HG03565 (cell line): ENCODE data around the gene ZFYVE28.
"Not testable (repeated sequence)": the region's sequence is repeated elsewhere in the genome, so short reads cannot be mapped to it uniquely, and the experiment has no call there.

ENCODE experiments used
- ATAC-seq: cut with Tn5 transposase; IDR thresholded peaks from one replicate; pipeline ENCODE4 v1.9.1; 2021; ENCODE audit warnings: mild to moderate bottlenecking, moderate library complexity; ENCODE audit not compliant: unreplicated experiment

The ZFYVE28 gene

GRCh38 chr4:2275546-2276251 lies 142.7 kb downstream of the ZFYVE28 start:
- no peak for ATAC-seq

GRCh38 chr4:2275044-2275397 lies 143.4 kb downstream of the ZFYVE28 start:
- ATAC-seq: not testable (repeated sequence)

- no peak for ATAC-seq
These were observed 144.0 kb downstream of the ZFYVE28 start for GRCh38 chr4:2274320-2275043.

- ATAC-seq: no peak
These were observed 144.7 kb downstream of the ZFYVE28 start for GRCh38 chr4:2273657-2274319.

- ATAC-seq: no peak
These were observed 145.2 kb downstream of the ZFYVE28 start for GRCh38 chr4:2273221-2273620.

- no peak for ATAC-seq
These were observed 145.7 kb downstream of the ZFYVE28 start for GRCh38 chr4:2272828-2273120.

GRCh38 chr4:2272026-2272827 lies 146.2 kb downstream of the ZFYVE28 start:
- ATAC-seq: no peak

GRCh38 chr4:2271279-2272025 lies 147.0 kb downstream of the ZFYVE28 start:
- ATAC-seq: no peak

GRCh38 chr4:2270341-2271165 lies 147.9 kb downstream of the ZFYVE28 start:
- no peak for ATAC-seq

- ATAC-seq: no peak
These were observed 148.8 kb downstream of the ZFYVE28 start for GRCh38 chr4:2269618-2270163.

GRCh38 chr4:2269206-2269531 lies 149.3 kb downstream of the ZFYVE28 start:
- ATAC-seq: no peak

- no peak for ATAC-seq
These were observed 149.9 kb downstream of the ZFYVE28 start for GRCh38 chr4:2268357-2269205.

- ATAC-seq: no peak
These were observed 150.6 kb downstream of the ZFYVE28 start for GRCh38 chr4:2267841-2268240.

- no peak for ATAC-seq
These were observed 151.1 kb downstream of the ZFYVE28 start for GRCh38 chr4:2267320-2267811.

GRCh38 chr4:2266821-2267220 lies 151.6 kb downstream of the ZFYVE28 start:
- ATAC-seq: no peak

- no peak for ATAC-seq
These were observed 152.3 kb downstream of the ZFYVE28 start for GRCh38 chr4:2266181-2266580.

- no peak for ATAC-seq
These were observed 153.0 kb downstream of the ZFYVE28 start for GRCh38 chr4:2265113-2266110.
